Ishikawa (cell line): Measurements from ENCODE around the gene GIMAP6.

Experiments
- EP300 ChIP-seq: IDR thresholded peaks from 2 replicates; pipeline ENCODE4 v1.6.1; 2012; ENCODE audit warnings: borderline replicate concordance
- REST ChIP-seq: IDR thresholded peaks from 2 replicates; pipeline ENCODE4 v1.6.1; 2012; ENCODE audit warnings: low read depth, mild to moderate bottlenecking

- no peak for TF ChIP-seq EP300
- no peak for TF ChIP-seq REST
Observed at GRCh38 chr7:150657526-150657925, 25.3 kb upstream of the GIMAP6 start.
